Measurements from ENCODE around the gene SLC31A1.

DNA sequence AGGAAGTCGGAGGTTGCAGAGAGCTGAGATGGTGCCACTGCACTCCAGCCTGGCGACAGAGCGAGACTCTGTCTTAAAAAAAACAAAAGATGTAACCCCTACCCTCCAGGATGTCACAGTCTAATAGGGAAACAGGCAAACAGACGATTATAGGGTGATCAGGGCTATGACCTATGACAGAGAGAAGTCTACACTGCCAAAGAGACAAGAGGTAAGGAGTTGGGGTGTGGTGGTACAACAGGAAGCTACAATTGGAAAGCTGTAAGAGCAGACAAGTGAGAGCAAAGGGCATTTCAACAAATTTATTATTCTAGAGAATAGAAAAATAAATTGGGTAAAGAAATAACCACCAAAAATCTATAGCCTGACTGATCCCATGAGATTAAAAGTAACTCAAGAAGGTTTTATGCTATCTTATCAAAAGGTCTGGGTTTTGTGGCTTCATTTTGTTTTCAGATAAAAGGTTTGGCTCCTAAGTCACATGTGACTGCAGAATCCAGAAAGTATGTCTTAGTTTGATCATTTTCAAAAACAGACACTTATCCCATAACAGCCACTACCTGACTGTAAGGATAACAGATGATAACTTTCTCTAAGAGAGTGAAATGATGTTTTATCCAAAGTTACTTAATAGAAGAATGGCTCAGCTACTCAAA is 46.7 kb downstream of the SLC31A1 start:
- TF ChIP-seq, protein P1, sequence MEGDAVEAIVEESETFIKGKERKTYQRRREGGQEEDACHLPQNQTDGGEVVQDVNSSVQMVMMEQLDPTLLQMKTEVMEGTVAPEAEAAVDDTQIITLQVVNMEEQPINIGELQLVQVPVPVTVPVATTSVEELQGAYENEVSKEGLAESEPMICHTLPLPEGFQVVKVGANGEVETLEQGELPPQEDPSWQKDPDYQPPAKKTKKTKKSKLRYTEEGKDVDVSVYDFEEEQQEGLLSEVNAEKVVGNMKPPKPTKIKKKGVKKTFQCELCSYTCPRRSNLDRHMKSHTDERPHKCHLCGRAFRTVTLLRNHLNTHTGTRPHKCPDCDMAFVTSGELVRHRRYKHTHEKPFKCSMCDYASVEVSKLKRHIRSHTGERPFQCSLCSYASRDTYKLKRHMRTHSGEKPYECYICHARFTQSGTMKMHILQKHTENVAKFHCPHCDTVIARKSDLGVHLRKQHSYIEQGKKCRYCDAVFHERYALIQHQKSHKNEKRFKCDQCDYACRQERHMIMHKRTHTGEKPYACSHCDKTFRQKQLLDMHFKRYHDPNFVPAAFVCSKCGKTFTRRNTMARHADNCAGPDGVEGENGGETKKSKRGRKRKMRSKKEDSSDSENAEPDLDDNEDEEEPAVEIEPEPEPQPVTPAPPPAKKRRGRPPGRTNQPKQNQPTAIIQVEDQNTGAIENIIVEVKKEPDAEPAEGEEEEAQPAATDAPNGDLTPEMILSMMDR (IDR thresholded peaks at IDR 0.05; ENCODE audit: insufficient read depth, low read length, poor library complexity, severe bottlenecking): no peak
- no peak for TF ChIP-seq EZH2phosphoT487 (conservative IDR thresholded peaks at IDR 0.05; ENCODE audit: low read length)
